PFSK-1 (cell line): ENCODE measurements around the gene ACACA.

Source experiments
- FOXP2 ChIP-seq: optimal IDR thresholded peaks from 2 replicates; pipeline ENCODE3; 2011; ENCODE audit warnings: borderline replicate concordance, control low read depth, inconsistent platforms; ENCODE audit not compliant: insufficient read depth; ENCODE audit errors: extremely low read length, extremely low read depth
- POLR2AphosphoS5 ChIP-seq: IDR thresholded peaks from 2 replicates; pipeline ENCODE4 v1.6.1; 2012; ENCODE audit warnings: low read depth, mild to moderate bottlenecking, control low read depth, low read length, moderate library complexity
- SIN3A ChIP-seq: IDR thresholded peaks from 2 replicates; pipeline ENCODE4 v1.6.1; 2012; ENCODE audit warnings: mild to moderate bottlenecking, low read length, moderate library complexity, borderline replicate concordance; ENCODE audit not compliant: insufficient read depth
- TAF1 ChIP-seq: IDR thresholded peaks from 2 replicates; pipeline ENCODE4 v1.6.1; 2012; ENCODE audit warnings: low read length, control low read depth, borderline replicate concordance; ENCODE audit not compliant: insufficient read depth
- TF ChIP-seq, protein P1 (sequence below), 2 experiments: IDR thresholded peaks; 2 replicates each; pipeline versions ENCODE4 v1.6.1 to v1.8.0; 2011 to 2012; ENCODE audit warnings: low read depth in 2 of 2, low read length in 2 of 2, control low read depth in 1 of 2, inconsistent platforms in 1 of 2, mild to moderate bottlenecking in 1 of 2, moderate library complexity in 1 of 2; ENCODE audit not compliant: insufficient read depth in 1 of 2

Gene ACACA

DNA sequence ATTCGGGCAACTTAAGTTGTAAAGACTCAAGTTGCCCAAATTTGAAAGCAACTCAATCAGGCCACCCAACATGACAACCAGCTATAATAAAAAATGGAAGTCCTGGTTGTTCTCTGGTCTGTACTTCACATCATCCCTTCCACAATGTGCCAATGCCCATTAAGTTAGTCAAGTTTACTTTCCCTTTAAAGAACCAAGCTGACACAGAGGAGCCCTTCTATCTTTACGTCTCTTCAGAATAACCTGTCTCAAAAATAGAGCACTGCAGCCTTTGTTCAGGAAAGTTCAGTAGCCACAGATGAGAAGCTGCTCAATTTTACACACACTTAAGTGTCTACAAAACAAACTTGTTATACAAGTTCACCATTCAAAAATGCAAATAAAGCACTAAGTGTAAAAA is 106.0 kb downstream of the ACACA start:
- TF ChIP-seq SIN3A (no peak), FOXP2 (no peak), POLR2AphosphoS5 (no peak), TAF1 (no peak)
- TF ChIP-seq, protein P1, sequence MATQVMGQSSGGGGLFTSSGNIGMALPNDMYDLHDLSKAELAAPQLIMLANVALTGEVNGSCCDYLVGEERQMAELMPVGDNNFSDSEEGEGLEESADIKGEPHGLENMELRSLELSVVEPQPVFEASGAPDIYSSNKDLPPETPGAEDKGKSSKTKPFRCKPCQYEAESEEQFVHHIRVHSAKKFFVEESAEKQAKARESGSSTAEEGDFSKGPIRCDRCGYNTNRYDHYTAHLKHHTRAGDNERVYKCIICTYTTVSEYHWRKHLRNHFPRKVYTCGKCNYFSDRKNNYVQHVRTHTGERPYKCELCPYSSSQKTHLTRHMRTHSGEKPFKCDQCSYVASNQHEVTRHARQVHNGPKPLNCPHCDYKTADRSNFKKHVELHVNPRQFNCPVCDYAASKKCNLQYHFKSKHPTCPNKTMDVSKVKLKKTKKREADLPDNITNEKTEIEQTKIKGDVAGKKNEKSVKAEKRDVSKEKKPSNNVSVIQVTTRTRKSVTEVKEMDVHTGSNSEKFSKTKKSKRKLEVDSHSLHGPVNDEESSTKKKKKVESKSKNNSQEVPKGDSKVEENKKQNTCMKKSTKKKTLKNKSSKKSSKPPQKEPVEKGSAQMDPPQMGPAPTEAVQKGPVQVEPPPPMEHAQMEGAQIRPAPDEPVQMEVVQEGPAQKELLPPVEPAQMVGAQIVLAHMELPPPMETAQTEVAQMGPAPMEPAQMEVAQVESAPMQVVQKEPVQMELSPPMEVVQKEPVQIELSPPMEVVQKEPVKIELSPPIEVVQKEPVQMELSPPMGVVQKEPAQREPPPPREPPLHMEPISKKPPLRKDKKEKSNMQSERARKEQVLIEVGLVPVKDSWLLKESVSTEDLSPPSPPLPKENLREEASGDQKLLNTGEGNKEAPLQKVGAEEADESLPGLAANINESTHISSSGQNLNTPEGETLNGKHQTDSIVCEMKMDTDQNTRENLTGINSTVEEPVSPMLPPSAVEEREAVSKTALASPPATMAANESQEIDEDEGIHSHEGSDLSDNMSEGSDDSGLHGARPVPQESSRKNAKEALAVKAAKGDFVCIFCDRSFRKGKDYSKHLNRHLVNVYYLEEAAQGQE (IDR thresholded peaks at IDR 0.05; ENCODE audit: insufficient read depth in 1 of 2, low read depth in 2 of 2, low read length in 2 of 2): no peak

DNA sequence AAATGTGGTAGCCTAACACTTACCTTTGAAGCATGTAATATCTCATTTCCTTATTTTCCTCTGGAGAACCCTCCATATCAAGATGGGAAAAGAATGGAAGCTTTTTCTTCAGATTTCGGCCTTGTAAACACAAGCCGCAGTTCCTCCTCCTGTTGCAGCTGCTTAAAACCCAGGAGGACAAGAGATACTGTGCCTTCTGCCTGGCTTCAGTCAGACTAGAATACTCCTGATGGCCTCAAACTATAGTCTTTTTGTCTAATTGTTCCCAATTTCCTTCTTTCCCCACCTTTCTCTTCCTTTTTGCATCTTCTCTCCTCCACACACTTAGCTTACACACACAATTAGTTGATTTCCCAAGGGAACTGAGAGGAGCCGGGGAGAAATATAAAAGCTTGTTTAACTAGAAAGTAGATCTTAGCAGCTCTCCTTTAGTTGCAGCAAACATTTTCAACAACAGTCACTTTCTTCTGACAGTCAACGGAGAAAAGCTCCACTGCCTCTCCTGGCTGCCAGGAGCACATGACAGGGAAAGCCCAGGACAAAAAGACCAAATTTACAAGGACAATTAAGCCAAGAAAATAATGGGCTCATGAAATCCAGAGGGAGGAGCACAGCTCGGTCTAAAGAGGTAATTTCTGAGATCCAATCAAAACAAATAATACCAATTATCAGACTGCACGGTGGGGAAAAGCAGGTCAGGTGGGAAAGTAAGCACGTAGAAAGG is 107.2 kb downstream of the ACACA start:
- TF ChIP-seq SIN3A: no peak
- no peak for TF ChIP-seq TAF1
- TF ChIP-seq, protein P1 (IDR thresholded peaks at IDR 0.05; ENCODE audit: insufficient read depth in 1 of 2, low read depth in 2 of 2, low read length in 2 of 2): no peak
- no peak for TF ChIP-seq POLR2AphosphoS5
- no peak for TF ChIP-seq FOXP2

DNA sequence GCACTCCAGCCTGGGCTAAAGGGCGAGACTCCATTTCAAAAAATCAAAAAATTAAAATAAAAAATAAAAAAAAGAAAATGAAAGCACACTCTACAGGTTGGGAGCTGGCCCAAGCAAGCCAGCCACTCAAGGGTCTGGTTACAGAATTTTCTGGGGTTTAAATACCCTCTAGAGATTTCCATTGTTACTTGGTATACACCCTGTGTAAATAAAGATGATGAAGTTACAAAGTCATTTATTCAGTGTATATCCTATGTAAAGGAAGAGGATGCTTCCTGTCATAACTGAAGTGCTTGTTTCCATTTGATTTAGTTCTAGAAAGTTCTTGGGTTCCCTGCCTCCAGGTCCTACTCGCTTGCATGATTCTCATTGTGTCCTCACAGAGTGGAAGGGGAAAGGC is 110.7 kb downstream of the ACACA start:
- TF ChIP-seq TAF1 (no peak), POLR2AphosphoS5 (no peak), SIN3A (no peak), FOXP2 (no peak)
- TF ChIP-seq, protein P1 (IDR thresholded peaks at IDR 0.05; ENCODE audit: insufficient read depth in 1 of 2, low read depth in 2 of 2, low read length in 2 of 2): no peak

DNA sequence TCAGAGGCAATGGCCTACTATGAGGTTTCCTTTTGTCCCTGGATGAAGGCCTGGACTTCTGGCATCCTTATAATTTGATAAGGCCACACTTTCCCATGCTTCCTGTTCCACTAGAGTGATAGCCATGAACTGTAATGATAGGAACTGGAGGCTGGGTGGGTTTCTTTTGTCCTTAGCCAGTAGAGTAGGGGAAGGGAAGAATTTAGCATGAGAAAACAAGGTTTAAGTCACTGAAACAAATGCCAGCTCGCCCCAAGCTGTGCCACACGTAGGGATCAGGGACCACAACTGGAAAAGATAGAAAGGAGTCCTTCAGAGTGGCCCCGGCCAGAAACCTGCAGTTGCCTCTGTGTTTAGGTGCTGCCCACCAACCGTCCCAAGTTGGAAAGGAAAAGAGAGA is 111.7 kb downstream of the ACACA start:
- no peak for TF ChIP-seq TAF1

DNA sequence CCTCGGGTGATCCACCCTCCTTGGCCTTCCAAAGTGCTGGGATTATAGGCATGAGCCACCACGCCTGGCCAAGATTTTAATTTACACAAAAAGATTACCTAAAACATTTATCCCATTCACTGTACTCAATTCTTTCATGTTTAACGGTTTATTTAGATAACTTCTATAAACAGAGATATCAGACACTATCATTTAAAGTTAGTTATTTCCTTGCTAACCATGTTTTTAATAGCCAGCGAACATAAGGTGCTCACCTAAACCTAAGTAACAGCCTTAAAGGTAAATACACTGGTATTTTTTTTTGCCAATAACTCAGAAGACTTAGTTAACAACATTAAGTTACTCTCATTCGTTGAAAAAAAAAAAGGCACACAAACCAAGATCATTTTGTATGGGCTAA is 112.9 kb downstream of the ACACA start:
- TF ChIP-seq SIN3A (no peak), TAF1 (no peak), FOXP2 (no peak), POLR2AphosphoS5 (no peak)
- TF ChIP-seq, protein P1 (IDR thresholded peaks at IDR 0.05; ENCODE audit: insufficient read depth in 1 of 2, low read depth in 2 of 2, low read length in 2 of 2): no peak
